HCT116 (cell line): ENCODE measurements around the gene PDE10A. TPM values are rescaled to one million over a fixed set of nuclear protein-coding genes. Genes with fewer than 3 reads are reported as not detected.

ENCODE experiments used
- ATAC-seq: fragments of 200-7000 bp; cut with Tn5 transposase; 2 replicates; pipeline ENCODE4 v1.9.1; 2020; ENCODE audit warnings: mild to moderate bottlenecking, moderate library complexity
- BruUV-seq: library from RNA; stranded (reverse); fragments of 400-500 nt; replicated peaks from 2 replicates; lab custom pipeline; 2021; lab: Mats Ljungman, UMichigan
- CTCF ChIA-PET: fragments of 300-600 bp; sonication (Branson Sonifier 250); formaldehyde crosslinking; loops from one replicate; lab custom pipeline; 2021; ENCODE audit warnings: antibody characterized with exemption; lab: Charles Lee
- POLR2A ChIA-PET: fragments of 300-600, 350-600 bp; sonication (Branson Sonifier 250); formaldehyde crosslinking; loops from one replicate; lab custom pipeline; 2021; ENCODE audit warnings: antibody characterized with exemption; lab: Charles Lee
- RAD21 ChIA-PET, 2 experiments: fragments of 300-600 bp; sonication (Branson Sonifier 250); formaldehyde crosslinking; loops; one replicate each; lab custom pipeline; 2023; ENCODE audit warnings: low total read pairs in 2 of 2; ENCODE audit not compliant: uncharacterized antibody in 2 of 2, unreplicated experiment in 2 of 2, low non-redundant PET in 1 of 2; lab: Charles Lee
- DNase-seq: peaks from one replicate; pipeline ENCODE4 v3.0.0-alpha.2; 2010; ENCODE audit warnings: low read depth, low spot score
- H2AFZ ChIP-seq: fragments of 200-600 bp; shearing (Covaris generic), sonication (generic); 2 replicates; pipeline ENCODE4 v1.6.1; 2017; ENCODE audit warnings: low read depth, mixed run types, mixed read lengths, antibody characterized with exemption, low read length; ENCODE audit not compliant: poor library complexity, severe bottlenecking
- H3K27ac ChIP-seq: 2 replicates; pipeline ENCODE4 v1.5.1; 2012; ENCODE audit warnings: low read depth, low read length
- H3K27me3 ChIP-seq: fragments of 200-600 bp; sonication (generic); 2 replicates; pipeline ENCODE4 v1.6.1; 2016; ENCODE audit warnings: mixed run types, low read length, mixed read lengths; ENCODE audit not compliant: insufficient read depth
- H3K36me3 ChIP-seq, 2 experiments: fragments of 200-500 bp in 1 of 2; fragments of 200-600 bp in 1 of 2; sonication (Bioruptor generic) in 1 of 2; sonication (generic) in 1 of 2; 2 replicates each; pipeline versions ENCODE4 v1.5.1 to v1.6.1; 2014 to 2016; ENCODE audit warnings: low read length in 2 of 2, inconsistent platforms in 1 of 2, mixed read lengths in 1 of 2, mixed run types in 1 of 2; ENCODE audit not compliant: insufficient read depth in 2 of 2, control insufficient read depth in 1 of 2
- H3K4me1 ChIP-seq, 2 experiments: fragments of 200-600 bp in 1 of 2; sonication (generic) in 1 of 2; 2 replicates each; pipeline versions ENCODE4 v1.5.1 to v1.6.1; 2012 to 2017; ENCODE audit warnings: low read length in 2 of 2, inconsistent platforms in 1 of 2, mild to moderate bottlenecking in 1 of 2, mixed read lengths in 1 of 2, mixed run types in 1 of 2, moderate library complexity in 1 of 2; ENCODE audit not compliant: insufficient read depth in 2 of 2, control insufficient read depth in 1 of 2
- H3K4me2 ChIP-seq: fragments of 200-600 bp; sonication (generic); 2 replicates; pipeline ENCODE4 v1.6.1; 2017; ENCODE audit warnings: mixed run types, low read length, mixed read lengths
- H3K4me3 ChIP-seq, 2 experiments: fragments of 200-600 bp in 1 of 2; sonication (generic) in 1 of 2; replicated peaks in 1 of 2; 2 replicates each; pipeline ENCODE4 v1.5.1; 2011 to 2016; ENCODE audit warnings: low read length in 2 of 2, control low read depth in 1 of 2, low read depth in 1 of 2, mild to moderate bottlenecking in 1 of 2, mixed read lengths in 1 of 2, mixed run types in 1 of 2
- H3K79me2 ChIP-seq: fragments of 200-600 bp; sonication (generic); 2 replicates; pipeline ENCODE4 v1.6.1; 2017; ENCODE audit warnings: mild to moderate bottlenecking, mixed run types, low read length, moderate library complexity, mixed read lengths; ENCODE audit not compliant: insufficient read depth
- H3K9ac ChIP-seq: fragments of 200-600 bp; sonication (generic); 2 replicates; pipeline ENCODE4 v1.6.1; 2016; ENCODE audit warnings: low read length, mixed read lengths
- H3K9me2 ChIP-seq: fragments of 200-600 bp; sonication (generic), shearing (Covaris generic); 2 replicates; pipeline ENCODE4 v1.6.1; 2017; ENCODE audit warnings: mixed run types, mild to moderate bottlenecking, moderate library complexity; ENCODE audit not compliant: insufficient read depth
- H3K9me3 ChIP-seq, 2 experiments: fragments of 200-500 bp in 1 of 2; fragments of 200-600 bp in 1 of 2; sonication (Bioruptor generic) in 1 of 2; sonication (generic) in 1 of 2; 2 replicates each; pipeline ENCODE4 v1.6.1; 2014 to 2017; ENCODE audit warnings: low read length in 2 of 2, mixed read lengths in 2 of 2, inconsistent platforms in 1 of 2, low read depth in 1 of 2, mild to moderate bottlenecking in 1 of 2, mixed run types in 1 of 2, moderate library complexity in 1 of 2; ENCODE audit not compliant: control insufficient read depth in 1 of 2, insufficient read depth in 1 of 2
- H4K20me1 ChIP-seq: fragments of 200-600 bp; sonication (generic), shearing (Covaris generic); 2 replicates; pipeline ENCODE4 v1.6.1; 2017; ENCODE audit warnings: mixed run types, mild to moderate bottlenecking, moderate library complexity; ENCODE audit not compliant: insufficient read depth
- CEBPB ChIP-seq: IDR thresholded peaks from 2 replicates; pipeline ENCODE4 v1.6.1; 2012; ENCODE audit warnings: low read depth
- EZH2 ChIP-seq: fragments of 200-600 bp; sonication (generic); IDR thresholded peaks from 2 replicates; pipeline ENCODE4 v1.6.1; 2017; ENCODE audit warnings: antibody characterized with exemption, mixed run types
- JUND ChIP-seq: IDR thresholded peaks from 2 replicates; pipeline ENCODE4 v1.6.1; 2012
- YY1 ChIP-seq: IDR thresholded peaks from 2 replicates; pipeline ENCODE4 v1.6.1; 2011; ENCODE audit warnings: low read length, low read depth, moderate library complexity, mild to moderate bottlenecking; ENCODE audit not compliant: insufficient replicate concordance; ENCODE audit errors: extremely low read depth
- ZFX ChIP-seq: fragments of 450-650 bp; IDR thresholded peaks from 2 replicates; pipeline ENCODE4 v1.6.1; 2017
- ZNF274 ChIP-seq: fragments of 200-500 bp; sonication (Bioruptor generic); IDR thresholded peaks from 2 replicates; pipeline ENCODE4 v1.6.1; 2014; ENCODE audit warnings: mild to moderate bottlenecking, low read depth, low read length, inconsistent platforms
- intact Hi-C: fragments of 100-400 bp; cut with micrococcal nuclease; formaldehyde crosslinking; loops from 2 replicates; pipeline ENCODE4 v1.10.0; 2022
- total RNA-seq: library from RNA; stranded (reverse); gene quantifications from one replicate; pipeline ENCODE4 v1.2.1, GENCODE V29; 2021; ENCODE audit not compliant: unreplicated experiment
- TF ChIP-seq, protein P1 (sequence below): IDR thresholded peaks from 2 replicates; pipeline ENCODE4 v1.6.1; 2011; ENCODE audit warnings: mild to moderate bottlenecking, low read length, moderate library complexity; ENCODE audit not compliant: insufficient replicate concordance; ENCODE audit errors: extremely low read depth
- TF ChIP-seq, protein P2 (sequence below): IDR thresholded peaks from 2 replicates; pipeline ENCODE4 v1.6.1; 2012; ENCODE audit warnings: low read depth
- TF ChIP-seq, protein P3 (sequence below), 3 experiments: fragments of 200-600 bp in 1 of 3; sonication (generic) in 1 of 3; IDR thresholded peaks in 2 of 3; conservative IDR thresholded peaks in 1 of 3; 2 replicates each; pipeline ENCODE4 v1.5.1; 2012 to 2017; ENCODE audit warnings: low read depth in 2 of 3, low read length in 2 of 3, antibody characterized with exemption in 1 of 3, borderline replicate concordance in 1 of 3, control low read depth in 1 of 3, mild to moderate bottlenecking in 1 of 3, mixed read lengths in 1 of 3, mixed run types in 1 of 3, moderate library complexity in 1 of 3; ENCODE audit not compliant: insufficient read depth in 1 of 3

PDE10A gene
- total RNA-seq, 1 experiment from 2014 or later = 0.37 TPM

DNA sequence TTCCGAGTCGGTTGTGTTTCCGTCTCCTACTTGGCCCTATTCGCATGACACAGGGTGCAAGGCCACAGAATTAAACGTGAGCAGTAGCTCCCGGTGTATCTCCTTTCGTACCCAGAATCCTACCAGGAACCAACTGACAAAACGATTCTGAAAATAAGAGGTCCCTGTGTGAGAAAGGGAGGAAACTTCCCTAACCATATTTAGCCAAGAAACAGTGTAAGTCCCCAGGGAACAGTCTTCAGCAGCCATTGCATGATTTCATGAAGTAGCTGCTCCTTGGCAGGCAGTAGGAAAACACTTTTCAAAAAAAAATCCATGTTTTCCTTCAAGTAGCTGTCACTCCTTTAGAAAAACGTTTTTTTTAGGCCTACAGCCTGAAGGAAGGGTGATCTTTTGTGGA is 46.9 kb downstream of the PDE10A start:
- Histone ChIP-seq H4K20me1 (no peaks in the 10 kb centered on the region), H3K4me1 (no peaks in the 10 kb centered on the region), H3K9me3 (peaks cover 0 to 13% of the 10 kb centered on the region in 2 experiments; a peak in 1 of 4 replicates), H3K4me3 (no peak overlapping the region), H3K27me3 (no peaks in the 10 kb centered on the region), H3K9ac (no peak overlapping the region), H3K4me2 (no peak overlapping the region), H2AFZ (no peak overlapping the region), H3K36me3 (no peaks in the 10 kb centered on the region), H3K27ac (no peak overlapping the region), H3K79me2 (no peaks in the 10 kb centered on the region), H3K9me2 (no peaks in the 10 kb centered on the region)
- intact Hi-C loops = no loop called here
- BruUV-seq = no TSS peak
- ChIA-PET RAD21 (no interaction called here), POLR2A (no interaction called here), CTCF (no interaction called here)
- no peak for ATAC-seq
- DNase-seq = no peak
- TF ChIP-seq CEBPB = no peak
- TF ChIP-seq, protein P1, sequence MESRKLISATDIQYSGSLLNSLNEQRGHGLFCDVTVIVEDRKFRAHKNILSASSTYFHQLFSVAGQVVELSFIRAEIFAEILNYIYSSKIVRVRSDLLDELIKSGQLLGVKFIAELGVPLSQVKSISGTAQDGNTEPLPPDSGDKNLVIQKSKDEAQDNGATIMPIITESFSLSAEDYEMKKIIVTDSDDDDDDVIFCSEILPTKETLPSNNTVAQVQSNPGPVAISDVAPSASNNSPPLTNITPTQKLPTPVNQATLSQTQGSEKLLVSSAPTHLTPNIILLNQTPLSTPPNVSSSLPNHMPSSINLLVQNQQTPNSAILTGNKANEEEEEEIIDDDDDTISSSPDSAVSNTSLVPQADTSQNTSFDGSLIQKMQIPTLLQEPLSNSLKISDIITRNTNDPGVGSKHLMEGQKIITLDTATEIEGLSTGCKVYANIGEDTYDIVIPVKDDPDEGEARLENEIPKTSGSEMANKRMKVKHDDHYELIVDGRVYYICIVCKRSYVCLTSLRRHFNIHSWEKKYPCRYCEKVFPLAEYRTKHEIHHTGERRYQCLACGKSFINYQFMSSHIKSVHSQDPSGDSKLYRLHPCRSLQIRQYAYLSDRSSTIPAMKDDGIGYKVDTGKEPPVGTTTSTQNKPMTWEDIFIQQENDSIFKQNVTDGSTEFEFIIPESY = no peak

DNA sequence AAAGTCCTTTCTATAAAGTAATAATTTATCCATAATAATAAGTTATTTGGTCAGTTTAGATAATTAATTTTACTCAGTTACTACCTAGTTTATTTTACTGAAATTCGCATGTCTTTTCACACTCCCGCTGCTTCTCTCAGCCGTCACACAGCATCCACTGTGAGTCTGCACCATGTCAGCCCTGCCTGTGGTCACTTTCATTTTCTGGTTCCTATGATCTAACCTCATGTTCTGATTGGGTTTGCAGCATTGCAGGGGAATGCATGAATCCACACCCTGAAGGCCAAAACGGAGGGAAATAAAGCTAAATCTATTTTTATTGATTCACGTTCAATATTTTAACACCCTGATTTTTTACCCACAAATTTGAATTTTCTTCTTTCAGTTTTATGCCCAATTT is 47.4 kb downstream of the PDE10A start:
- H3K9ac ChIP-seq = no peak overlapping the region
- no peaks in the 10 kb centered on the region for H3K36me3 ChIP-seq
- H3K27ac ChIP-seq = no peak overlapping the region
- ATAC-seq (no peak), DNase-seq (no peak)
- intact Hi-C loops = no loop called here
- H2AFZ ChIP-seq = no peak overlapping the region
- H3K9me3 ChIP-seq = peaks cover 0 to 13% of the 10 kb centered on the region in 2 experiments; a peak in 1 of 4 replicates
- H3K4me2 ChIP-seq = no peak overlapping the region
- ChIA-PET RAD21 (no interaction called here), CTCF (no interaction called here), POLR2A (no interaction called here)
- BruUV-seq = no TSS peak
- H3K27me3 ChIP-seq = no peaks in the 10 kb centered on the region
- H3K4me3 ChIP-seq = no peak overlapping the region
- H3K9me2 ChIP-seq = no peaks in the 10 kb centered on the region
- no peaks in the 10 kb centered on the region for H4K20me1 ChIP-seq
- H3K4me1 ChIP-seq = no peaks in the 10 kb centered on the region
- no peaks in the 10 kb centered on the region for H3K79me2 ChIP-seq
- no peak for TF ChIP-seq JUND
- TF ChIP-seq ZFX = no peak
- no peak for TF ChIP-seq ZNF274
- TF ChIP-seq, protein P2, sequence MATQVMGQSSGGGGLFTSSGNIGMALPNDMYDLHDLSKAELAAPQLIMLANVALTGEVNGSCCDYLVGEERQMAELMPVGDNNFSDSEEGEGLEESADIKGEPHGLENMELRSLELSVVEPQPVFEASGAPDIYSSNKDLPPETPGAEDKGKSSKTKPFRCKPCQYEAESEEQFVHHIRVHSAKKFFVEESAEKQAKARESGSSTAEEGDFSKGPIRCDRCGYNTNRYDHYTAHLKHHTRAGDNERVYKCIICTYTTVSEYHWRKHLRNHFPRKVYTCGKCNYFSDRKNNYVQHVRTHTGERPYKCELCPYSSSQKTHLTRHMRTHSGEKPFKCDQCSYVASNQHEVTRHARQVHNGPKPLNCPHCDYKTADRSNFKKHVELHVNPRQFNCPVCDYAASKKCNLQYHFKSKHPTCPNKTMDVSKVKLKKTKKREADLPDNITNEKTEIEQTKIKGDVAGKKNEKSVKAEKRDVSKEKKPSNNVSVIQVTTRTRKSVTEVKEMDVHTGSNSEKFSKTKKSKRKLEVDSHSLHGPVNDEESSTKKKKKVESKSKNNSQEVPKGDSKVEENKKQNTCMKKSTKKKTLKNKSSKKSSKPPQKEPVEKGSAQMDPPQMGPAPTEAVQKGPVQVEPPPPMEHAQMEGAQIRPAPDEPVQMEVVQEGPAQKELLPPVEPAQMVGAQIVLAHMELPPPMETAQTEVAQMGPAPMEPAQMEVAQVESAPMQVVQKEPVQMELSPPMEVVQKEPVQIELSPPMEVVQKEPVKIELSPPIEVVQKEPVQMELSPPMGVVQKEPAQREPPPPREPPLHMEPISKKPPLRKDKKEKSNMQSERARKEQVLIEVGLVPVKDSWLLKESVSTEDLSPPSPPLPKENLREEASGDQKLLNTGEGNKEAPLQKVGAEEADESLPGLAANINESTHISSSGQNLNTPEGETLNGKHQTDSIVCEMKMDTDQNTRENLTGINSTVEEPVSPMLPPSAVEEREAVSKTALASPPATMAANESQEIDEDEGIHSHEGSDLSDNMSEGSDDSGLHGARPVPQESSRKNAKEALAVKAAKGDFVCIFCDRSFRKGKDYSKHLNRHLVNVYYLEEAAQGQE = no peak
- no peak for TF ChIP-seq YY1
- TF ChIP-seq, protein P3, sequence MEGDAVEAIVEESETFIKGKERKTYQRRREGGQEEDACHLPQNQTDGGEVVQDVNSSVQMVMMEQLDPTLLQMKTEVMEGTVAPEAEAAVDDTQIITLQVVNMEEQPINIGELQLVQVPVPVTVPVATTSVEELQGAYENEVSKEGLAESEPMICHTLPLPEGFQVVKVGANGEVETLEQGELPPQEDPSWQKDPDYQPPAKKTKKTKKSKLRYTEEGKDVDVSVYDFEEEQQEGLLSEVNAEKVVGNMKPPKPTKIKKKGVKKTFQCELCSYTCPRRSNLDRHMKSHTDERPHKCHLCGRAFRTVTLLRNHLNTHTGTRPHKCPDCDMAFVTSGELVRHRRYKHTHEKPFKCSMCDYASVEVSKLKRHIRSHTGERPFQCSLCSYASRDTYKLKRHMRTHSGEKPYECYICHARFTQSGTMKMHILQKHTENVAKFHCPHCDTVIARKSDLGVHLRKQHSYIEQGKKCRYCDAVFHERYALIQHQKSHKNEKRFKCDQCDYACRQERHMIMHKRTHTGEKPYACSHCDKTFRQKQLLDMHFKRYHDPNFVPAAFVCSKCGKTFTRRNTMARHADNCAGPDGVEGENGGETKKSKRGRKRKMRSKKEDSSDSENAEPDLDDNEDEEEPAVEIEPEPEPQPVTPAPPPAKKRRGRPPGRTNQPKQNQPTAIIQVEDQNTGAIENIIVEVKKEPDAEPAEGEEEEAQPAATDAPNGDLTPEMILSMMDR (IDR thresholded peaks at IDR 0.05 in 2 of 3, conservative IDR thresholded peaks at IDR 0.05 in 1 of 3; ENCODE audit: borderline replicate concordance in 1 of 3, insufficient read depth in 1 of 3, low read depth in 2 of 3, low read length in 2 of 3) = no peak
- no peak for TF ChIP-seq EZH2
- TF ChIP-seq, protein P1 = no peak
